NCI-H526 treated with DMSO at 0.1 percent for 48 hours (cell line): ENCODE measurements around the gene FBRSL1.

Experiments
- DNase-seq: peaks from one replicate; lab custom pipeline; 2025; lab: John Stamatoyannopoulos, UW

The FBRSL1 gene

GRCh38 chr12:132542661-132543060, 52.7 kb downstream of the FBRSL1 start:
- no peak for DNase-seq

GRCh38 chr12:132543298-132544079, 53.5 kb downstream of the FBRSL1 start:
- DNase-seq: no peak

DNA sequence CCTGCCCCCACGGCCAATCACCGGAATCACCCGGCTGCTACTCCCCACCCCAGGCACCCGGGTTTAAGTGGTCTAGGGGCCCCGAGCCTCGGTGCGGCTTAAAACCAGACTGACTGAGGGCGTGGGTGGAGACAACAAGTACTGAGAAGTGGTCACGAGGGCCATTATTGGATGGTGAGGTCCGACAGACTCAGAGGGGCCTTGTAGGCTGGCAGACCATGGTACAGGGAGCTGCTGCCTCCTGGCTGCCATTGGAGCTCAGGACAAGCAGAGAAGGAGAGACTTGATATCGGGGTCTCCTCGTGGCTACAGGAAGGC, 54.1 kb downstream of the FBRSL1 start:
- no peak for DNase-seq

GRCh38 chr12:132544498-132544897, 54.5 kb downstream of the FBRSL1 start:
- no peak for DNase-seq

- DNase-seq: no peak
Measured at GRCh38 chr12:132545164-132545953, 55.4 kb downstream of the FBRSL1 start.

DNA sequence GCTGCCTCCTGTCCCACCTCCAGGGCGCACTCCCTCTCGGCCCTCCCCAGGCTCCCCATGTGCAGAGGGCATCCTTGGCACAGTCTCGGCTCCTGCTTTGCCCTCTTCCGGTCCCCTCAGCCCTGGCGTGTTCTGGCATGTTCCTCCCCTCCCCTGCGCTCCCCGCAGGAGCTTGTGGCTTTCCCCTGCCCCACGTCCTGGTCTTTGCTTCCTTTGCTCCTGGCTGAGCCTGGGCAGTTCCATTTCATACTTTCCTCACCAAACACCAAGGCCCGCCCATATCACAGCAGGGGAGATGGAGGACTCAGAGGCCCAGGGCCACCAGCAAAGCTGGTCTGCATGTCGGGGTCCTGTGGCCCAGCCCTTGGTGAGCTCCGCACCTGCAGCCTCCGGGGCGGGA, 56.0 kb downstream of the FBRSL1 start:
- DNase-seq: no peak

DNA sequence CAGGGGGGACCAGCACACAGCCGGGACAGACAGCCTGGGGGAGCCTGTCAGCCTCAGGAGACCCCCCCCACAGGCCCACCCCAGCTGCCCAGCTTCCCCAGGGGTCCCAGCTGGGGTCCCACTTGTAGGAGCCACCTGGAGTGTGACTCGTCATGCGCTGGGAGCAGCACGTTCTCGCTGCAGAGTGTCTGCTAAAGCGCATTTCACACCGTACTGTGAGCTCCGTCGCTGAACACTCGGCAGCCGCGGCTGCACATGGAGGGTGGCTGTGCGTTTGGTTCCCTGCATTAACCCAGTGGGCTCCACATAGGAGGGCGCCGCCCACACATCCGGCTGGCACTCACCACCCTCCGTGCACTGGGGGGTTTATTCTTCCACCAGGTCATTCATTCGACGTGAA, 56.7 kb downstream of the FBRSL1 start:
- DNase-seq: no peak

DNA sequence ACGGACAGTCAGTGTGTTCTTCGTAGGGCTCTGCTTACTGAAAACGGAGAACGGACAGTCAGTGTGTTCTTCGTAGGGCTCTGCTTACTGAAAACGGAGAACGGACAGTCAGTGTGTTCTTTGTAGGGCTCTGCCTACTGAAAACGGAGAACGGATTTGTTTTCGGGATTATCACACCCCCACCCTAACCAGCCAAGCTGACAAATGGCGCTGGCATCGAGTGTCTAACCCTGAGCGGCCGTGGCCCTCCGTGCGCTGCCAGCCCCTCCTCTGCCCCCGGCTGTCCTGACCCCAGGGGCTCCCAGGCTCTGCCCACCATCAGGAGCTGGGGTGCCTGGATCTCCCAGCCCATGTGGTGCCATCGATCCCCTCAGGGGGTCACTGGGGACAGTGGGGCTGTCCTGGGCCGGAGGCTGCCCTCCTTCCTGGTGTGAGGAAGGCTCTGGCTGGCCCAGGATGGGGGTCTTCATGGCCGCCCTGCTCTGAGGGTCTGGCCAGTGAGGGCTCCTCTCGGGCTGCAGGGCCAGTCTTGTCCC, 57.3 kb downstream of the FBRSL1 start:
- no peak for DNase-seq

- no peak for DNase-seq
Measured at GRCh38 chr12:132548430-132549058, 58.6 kb downstream of the FBRSL1 start.

DNA sequence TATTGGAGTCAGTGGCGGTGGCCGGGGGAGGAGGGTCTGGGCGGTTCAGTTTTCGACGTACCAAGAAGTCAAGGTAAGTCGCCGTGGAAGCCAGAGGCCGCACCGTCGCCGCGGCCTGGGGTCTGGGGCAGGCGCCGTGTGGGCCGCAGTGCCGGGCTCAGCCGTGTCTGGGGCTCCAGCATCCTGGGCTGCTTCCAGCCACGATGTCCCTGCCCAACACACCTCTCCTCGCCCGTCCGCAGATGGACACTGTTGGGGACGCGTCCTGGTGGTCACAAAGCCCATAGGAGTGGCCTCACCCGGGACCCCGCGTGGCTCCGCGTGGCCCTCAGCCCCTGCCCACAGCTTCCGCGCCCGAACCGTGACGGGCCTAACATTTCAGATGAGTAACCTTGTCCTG, 59.1 kb downstream of the FBRSL1 start:
- DNase-seq: no peak

DNA sequence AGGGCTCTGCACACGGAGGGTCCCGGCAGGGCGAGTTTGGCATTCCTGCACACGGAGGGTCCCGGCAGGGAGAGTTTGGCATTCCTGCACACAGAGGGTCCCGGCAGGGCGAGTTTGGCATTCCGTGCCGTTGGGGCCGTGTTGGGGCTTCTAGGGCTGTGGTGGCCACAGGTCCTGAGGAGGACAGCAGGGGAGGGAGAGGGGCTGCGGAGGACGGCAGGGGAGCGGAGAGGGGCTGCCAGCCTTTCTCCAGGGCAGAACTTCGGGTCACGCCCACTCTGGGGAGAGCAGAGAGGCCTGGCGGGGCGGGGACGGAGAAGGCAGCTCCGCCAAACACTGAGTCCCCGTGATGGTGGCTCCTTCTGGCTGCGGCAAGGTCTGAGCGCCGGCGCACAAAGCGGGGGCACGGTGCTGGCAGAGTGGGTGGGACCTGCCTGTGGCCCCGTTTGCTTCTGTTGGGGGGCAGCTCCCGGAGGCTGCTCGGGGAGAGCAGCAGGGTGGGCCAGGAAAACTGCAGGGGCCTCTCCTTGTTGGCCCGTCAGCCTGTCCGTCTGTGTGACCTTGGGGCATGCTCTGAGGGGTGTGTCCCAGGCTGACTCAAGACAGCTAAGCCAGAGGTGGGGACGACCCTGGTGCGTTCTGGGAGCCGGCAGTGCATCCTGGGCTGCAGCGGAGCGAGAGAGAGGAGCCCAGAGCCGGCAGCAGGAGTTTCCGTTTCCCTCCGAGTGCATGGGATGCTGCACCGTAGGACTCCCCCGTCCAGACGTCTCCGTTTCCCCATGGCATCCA, 60.3 kb downstream of the FBRSL1 start:
- DNase-seq: no peak

DNA sequence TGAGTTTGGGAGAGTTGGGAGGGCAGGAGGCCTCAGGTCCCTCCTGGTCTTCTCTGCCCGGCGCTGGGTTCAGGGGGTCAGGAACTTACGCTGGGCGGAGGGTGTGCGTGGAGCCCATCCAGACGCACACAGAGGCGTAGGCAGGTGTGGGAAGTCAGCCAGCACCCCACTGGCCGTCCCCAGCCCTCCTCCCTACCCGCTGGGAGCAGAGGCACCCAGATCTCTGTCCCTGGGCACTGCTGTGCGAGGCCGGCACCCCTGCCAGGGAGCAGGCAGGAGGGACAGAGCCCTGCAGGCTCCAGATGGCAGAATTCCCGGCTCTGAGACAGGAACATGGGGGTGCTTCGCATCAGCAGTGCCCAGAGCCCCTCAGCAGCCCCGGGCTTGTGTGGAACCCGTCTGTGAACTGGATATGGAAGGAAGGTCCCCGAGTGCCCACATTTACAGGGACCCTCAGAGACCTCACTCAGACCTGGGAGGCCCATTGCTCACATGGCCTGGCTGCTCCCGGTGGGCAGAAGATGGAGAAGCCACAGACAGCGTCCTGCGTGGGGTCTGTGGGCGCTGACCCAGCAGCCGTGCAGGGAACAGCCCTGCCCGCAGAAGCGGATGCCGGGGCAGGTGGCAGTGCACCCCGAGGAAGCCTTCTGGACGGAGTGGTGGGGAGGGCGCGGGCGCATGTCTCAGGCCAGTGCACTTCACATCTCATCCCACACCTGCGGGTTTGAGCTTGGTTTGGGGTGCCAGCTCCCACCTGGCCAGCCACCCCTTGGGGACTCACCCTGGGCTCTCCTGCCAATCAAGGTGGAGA, 61.1 kb downstream of the FBRSL1 start:
- no peak for DNase-seq

- no peak for DNase-seq
Measured at GRCh38 chr12:132551641-132552031, 61.7 kb downstream of the FBRSL1 start.

GRCh38 chr12:132554845-132555630, 65.1 kb downstream of the FBRSL1 start:
- DNase-seq: peak; percentile 10

DNA sequence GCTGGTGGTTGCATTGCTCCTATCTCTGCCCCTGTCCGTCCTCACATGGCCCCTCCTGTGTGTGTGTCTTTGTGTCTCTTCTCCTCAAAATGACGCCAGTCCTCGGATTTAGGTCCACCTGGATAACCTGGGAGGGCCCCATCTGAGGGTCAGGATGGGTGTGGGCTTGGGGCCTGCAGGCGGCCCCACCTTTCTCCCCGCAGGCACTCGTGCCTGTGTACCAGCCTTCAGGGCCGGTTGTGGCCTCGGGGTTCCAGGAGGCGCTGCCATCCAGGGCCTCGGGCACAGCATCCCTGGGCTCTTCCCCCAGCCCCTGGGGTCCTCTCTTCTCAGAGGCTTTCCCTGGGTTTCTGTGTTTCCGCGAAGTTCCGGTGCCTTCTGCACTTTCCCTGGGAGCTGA, 65.7 kb downstream of the FBRSL1 start:
- DNase-seq: no peak

DNA sequence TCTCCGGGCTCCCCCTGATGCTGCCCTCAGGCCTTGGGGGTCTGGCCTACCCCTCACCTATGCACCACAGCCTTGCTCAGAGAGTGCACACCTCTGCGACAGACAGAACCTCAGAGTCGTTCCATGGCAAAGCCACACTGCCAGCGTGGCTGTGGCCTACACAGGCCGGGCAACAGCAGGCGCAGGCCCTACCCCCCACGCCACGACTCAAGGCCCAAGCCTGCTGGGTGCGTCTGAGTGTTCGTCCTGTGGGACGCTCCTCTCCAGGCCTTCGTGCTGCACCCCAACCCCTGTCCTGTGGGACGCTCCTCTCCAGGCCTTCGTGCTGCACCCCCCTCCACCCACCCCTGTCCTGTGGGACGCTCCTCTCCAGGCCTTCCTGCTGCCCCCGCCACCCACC, 66.3 kb downstream of the FBRSL1 start:
- DNase-seq: no peak

DNA sequence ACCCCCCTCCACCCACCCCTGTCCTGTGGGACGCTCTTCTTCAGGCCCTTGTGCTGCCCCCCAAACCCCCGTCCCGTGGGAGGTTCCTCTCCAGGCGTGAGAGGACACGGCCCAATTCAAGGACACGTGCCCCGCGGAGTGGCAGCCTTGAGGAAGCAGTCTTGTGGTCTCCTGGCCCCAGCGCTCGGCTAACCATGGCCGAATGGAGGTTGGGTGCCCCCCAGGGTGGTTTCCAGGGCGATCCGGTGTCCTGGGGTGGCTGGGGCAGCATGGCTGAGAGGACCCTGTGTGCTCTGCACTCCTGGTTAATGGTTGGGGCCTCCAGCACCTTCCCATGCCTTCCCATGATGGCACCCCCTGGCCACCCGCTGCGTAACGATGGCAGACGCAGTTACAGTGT, 66.8 kb downstream of the FBRSL1 start:
- no peak for DNase-seq

GRCh38 chr12:132557291-132558015, 67.5 kb downstream of the FBRSL1 start:
- no peak for DNase-seq

DNA sequence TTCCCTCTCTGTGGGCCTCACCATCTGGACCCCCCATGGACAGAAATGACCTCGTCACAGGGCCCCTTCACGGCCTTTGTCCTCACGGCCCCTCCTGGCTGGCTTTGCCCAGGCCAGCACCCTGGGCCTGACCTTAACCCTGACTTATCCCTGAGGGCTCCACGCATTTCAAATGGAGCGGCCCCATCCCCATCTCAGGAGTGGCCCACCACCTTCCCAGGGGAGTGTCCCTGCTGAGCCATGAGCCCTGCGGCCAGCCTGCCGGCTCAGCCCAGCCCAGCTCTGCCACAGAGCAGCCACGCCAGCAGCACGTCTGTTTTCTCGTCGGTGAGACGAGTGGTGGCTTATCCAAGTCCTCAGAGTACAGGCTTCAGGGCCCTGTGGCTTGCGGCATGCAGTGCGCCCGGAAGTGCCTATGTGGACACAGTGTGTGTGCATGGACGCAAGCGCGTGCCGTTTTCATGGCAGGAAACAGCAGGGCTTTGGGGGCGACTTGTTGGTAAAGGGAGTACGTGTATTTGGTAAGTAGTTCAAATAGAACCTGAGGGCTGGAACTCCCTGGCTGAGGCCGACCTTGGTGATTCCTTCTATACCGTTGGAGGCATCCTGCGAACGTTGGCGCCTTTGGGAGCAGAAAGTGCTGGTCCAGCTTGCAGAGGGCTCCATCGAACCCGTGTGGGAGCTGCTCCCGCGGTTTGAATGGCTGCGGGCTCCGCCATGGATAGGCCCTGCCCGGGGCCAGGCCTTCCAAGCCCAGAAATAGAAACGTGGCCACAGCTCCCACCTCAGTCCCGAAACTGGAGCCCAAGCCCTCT, 68.3 kb downstream of the FBRSL1 start:
- no peak for DNase-seq
